HepG2 (cell line): ENCODE measurements around the gene RALY. TPM values are rescaled to one million over a fixed set of nuclear protein-coding genes. Genes with fewer than 3 reads are reported as not detected.

Experiments used
- ATAC-seq: fragments of 200-7000 bp; cut with Tn5 transposase; 3 replicates; pipeline ENCODE4 v1.9.1; 2020; ENCODE audit warnings: mild to moderate bottlenecking, moderate library complexity
- BruUV-seq: library from RNA; stranded (reverse); fragments of 400-500 nt; replicated peaks from 2 replicates; lab custom pipeline; 2021; lab: Mats Ljungman, UMichigan
- CTCF ChIA-PET: fragments of 300-600 bp; formaldehyde crosslinking; extraction: SDS; loops from one replicate; lab custom pipeline; 2021; ENCODE audit warnings: low total read pairs, inconsistent platforms, low intra/inter-chr PET ratio; lab: Yijun Ruan, JAX
- POLR2A ChIA-PET: fragments of 350-600 bp; sonication (Branson Sonifier 250); formaldehyde crosslinking; loops from one replicate; lab custom pipeline; 2020; ENCODE audit warnings: antibody characterized with exemption, inconsistent platforms; lab: Yijun Ruan, JAX
- DNase-seq: peaks from one replicate; pipeline ENCODE4 v3.0.0-alpha.2; 2015; ENCODE audit warnings: low spot score
- FAIRE-seq: peaks from 3 replicates; lab custom pipeline; 2011; peaks lifted over from hg19 to GRCh38; lab: Jason Lieb, UNC
- H2AFZ ChIP-seq: one replicate; pipeline ENCODE4 v1.6.1; 2011; ENCODE audit warnings: low read length, inconsistent platforms
- H3K27ac ChIP-seq: fragments of 300-600 bp; 3 replicates; pipeline ENCODE4 v1.8.0; 2011; ENCODE audit warnings: mixed run types, mild to moderate bottlenecking, mixed read lengths, low read length, inconsistent platforms; ENCODE audit not compliant: insufficient read depth; ENCODE audit errors: extremely low read length
- H3K27me3 ChIP-seq, 2 experiments: fragments of 200-600 bp in 1 of 2; 2 replicates in 1 of 2; 3 replicates in 1 of 2; pipeline versions ENCODE4 v1.6.0 to v1.8.0; 2011; ENCODE audit warnings: low read length in 2 of 2, mild to moderate bottlenecking in 2 of 2, moderate library complexity in 2 of 2, inconsistent platforms in 1 of 2; ENCODE audit not compliant: insufficient read depth in 2 of 2, control insufficient read depth in 1 of 2
- H3K36me3 ChIP-seq, 2 experiments: fragments of 200-600 bp in 1 of 2; replicated peaks in 1 of 2; 2 replicates in 1 of 2; 3 replicates in 1 of 2; pipeline versions ENCODE4 v1.5.1 to v1.8.0; 2011; ENCODE audit warnings: low read length in 2 of 2, inconsistent platforms in 1 of 2; ENCODE audit not compliant: insufficient read depth in 2 of 2, control insufficient read depth in 1 of 2
- H3K4me1 ChIP-seq: 2 replicates; pipeline ENCODE4 v1.5.1; 2012; ENCODE audit warnings: low read length, inconsistent platforms; ENCODE audit not compliant: insufficient read depth
- H3K4me2 ChIP-seq: 2 replicates; pipeline ENCODE4 v1.6.0; 2011; ENCODE audit warnings: low read depth, low read length, inconsistent platforms
- H3K4me3 ChIP-seq, 3 experiments: fragments of 200-600 bp in 1 of 3; sonication (generic), shearing (Covaris generic) in 1 of 3; replicated peaks in 1 of 3; 2 replicates each; pipeline ENCODE4 v1.5.1; 2011 to 2016; ENCODE audit warnings: low read length in 3 of 3, inconsistent platforms in 2 of 3, low read depth in 2 of 3, mild to moderate bottlenecking in 2 of 3, control low read depth in 1 of 3, mixed read lengths in 1 of 3; ENCODE audit not compliant: insufficient read depth in 1 of 3
- H3K79me2 ChIP-seq: one replicate; pipeline ENCODE4 v1.6.1; 2011; ENCODE audit warnings: low read length, inconsistent platforms; ENCODE audit not compliant: insufficient read depth
- H3K9ac ChIP-seq: 2 replicates; pipeline ENCODE4 v1.6.0; 2011; ENCODE audit warnings: mild to moderate bottlenecking, low read depth, low read length, inconsistent platforms; ENCODE audit not compliant: insufficient read depth
- H3K9me3 ChIP-seq: 2 replicates; pipeline ENCODE4 v1.5.1; 2012; ENCODE audit warnings: mild to moderate bottlenecking, low read length
- H4K20me1 ChIP-seq: 2 replicates; pipeline ENCODE4 v1.6.0; 2011; ENCODE audit warnings: inconsistent platforms, mild to moderate bottlenecking, low read length, moderate library complexity; ENCODE audit not compliant: insufficient read depth
- KMT2A ChIP-seq: sonication (generic); formaldehyde crosslinking; IDR thresholded peaks from 2 replicates; pipeline ENCODE4 v1.4.0; 2020; ENCODE audit warnings: missing genetic modification reagents
- PBX2 ChIP-seq: IDR thresholded peaks from 2 replicates; pipeline ENCODE4 v1.6.1; 2016; ENCODE audit warnings: control low read depth
- SIX1 ChIP-seq: sonication (generic); formaldehyde crosslinking; IDR thresholded peaks from 2 replicates; pipeline ENCODE4 v1.4.0; 2020; ENCODE audit warnings: missing genetic modification reagents, borderline replicate concordance
- ZNF280D ChIP-seq: sonication (generic); formaldehyde crosslinking; IDR thresholded peaks from 2 replicates; pipeline ENCODE4 v1.5.1; 2020; ENCODE audit warnings: mild to moderate bottlenecking, missing genetic modification reagents
- ZNF292 ChIP-seq: sonication (generic); formaldehyde crosslinking; IDR thresholded peaks from 2 replicates; pipeline ENCODE4 v1.8.1; 2022; ENCODE audit warnings: mild to moderate bottlenecking, low read depth, missing genetic modification reagents, borderline replicate concordance
- ZNF33A ChIP-seq: sonication (generic); formaldehyde crosslinking; IDR thresholded peaks from 2 replicates; pipeline ENCODE4 v1.5.1; 2020; ENCODE audit warnings: missing genetic modification reagents, mild to moderate bottlenecking, moderate library complexity, borderline replicate concordance
- ZNF761 ChIP-seq: sonication (generic); formaldehyde crosslinking; conservative IDR thresholded peaks from 2 replicates; pipeline ENCODE4 v1.4.0; 2020; ENCODE audit warnings: mild to moderate bottlenecking, missing genetic modification reagents
- ZSCAN30 ChIP-seq: sonication (generic); formaldehyde crosslinking; IDR thresholded peaks from 2 replicates; pipeline ENCODE4 v1.5.0; 2020; ENCODE audit warnings: mild to moderate bottlenecking, missing genetic modification reagents
- ZUFSP ChIP-seq: sonication (generic); formaldehyde crosslinking; IDR thresholded peaks from 2 replicates; pipeline ENCODE4 v1.9.0; 2021; ENCODE audit warnings: missing genetic modification reagents, mild to moderate bottlenecking, borderline replicate concordance
- WGBS: methylation state at CpG from one replicate; pipeline ENCODE4 v1.1.6; 2017; ENCODE audit warnings: low lambda C conversion rate; 5-methylcytosine and 5-hydroxymethylcytosine counted together
- in situ Hi-C: cut with HindIII; loops from 2 replicates; pipeline ENCODE4 v1.10.0; 2017; ENCODE audit warnings: low pct_unique_long_range_greater_than_20kb; ENCODE audit not compliant: extremely low pct_ligation_motif_present
- intact Hi-C: fragments of 100-400 bp; cut with micrococcal nuclease; formaldehyde crosslinking; loops from one replicate; pipeline ENCODE4 v1.10.0; 2022; ENCODE audit not compliant: unreplicated experiment
- polyA plus RNA-seq, 8 experiments: library from polyadenylated mRNA; depleted of rRNA in 3 of 8; stranded (reverse) in 7 of 8; unstranded in 1 of 8; fragments of >200 nt; fragmentation: Illumina TruSeq in 4 of 8; extraction: Trizol in 4 of 8; gene quantifications; 2 replicates each; pipeline versions ENCODE4 v1.2.1 to v1.2.3, GENCODE V29; 2011 to 2016; ENCODE audit warnings: low read depth in 4 of 8, missing spikeins in 1 of 8, mixed read lengths in 1 of 8; ENCODE audit not compliant: insufficient read depth in 1 of 8
- total RNA-seq, 5 experiments: library from RNA; depleted of rRNA; stranded (reverse); fragments of >200 nt; fragmentation: Illumina TruSeq; extraction: Trizol; gene quantifications; 2 replicates each; pipeline ENCODE4 v1.2.3, GENCODE V29; 2016; ENCODE audit warnings: low read depth in 1 of 5

Gene RALY
- total and polyA plus RNA-seq, 2 of the 13 experiments (the other 11 are each of a cell fraction or from before 2014, with no cell fraction given): 178 to 186 TPM

GRCh38 chr20:34037767-34038166, 44.1 kb downstream of the RALY start:
- H3K9me3 ChIP-seq: no peaks in the 10 kb centered on the region
- no peak overlapping the region for H3K4me2 ChIP-seq
- H3K27ac ChIP-seq: no peak overlapping the region
- H3K4me1 ChIP-seq: peaks cover 29% of the 10 kb centered on the region
- peaks cover 33% of the 10 kb centered on the region for H4K20me1 ChIP-seq
- no TSS peak for BruUV-seq
- intact Hi-C loops (loop anchor here (5.0 kb wide), 1 partner anchor 45 kb away; the partner anchor contains the start of gene RALY), in situ Hi-C loops (no loop called here)
- no peak overlapping the region for H2AFZ ChIP-seq
- no peaks in the 10 kb centered on the region for H3K27me3 ChIP-seq
- no peak for TF ChIP-seq ZNF292 (CRISPR knock-in tag)
- TF ChIP-seq PBX2 (CRISPR knock-in tag): 0 out of 2 replicates have a peak, but pooled peaks have one; percentile 2
- TF ChIP-seq ZSCAN30 (CRISPR knock-in tag): 0 out of 2 replicates have a peak, but pooled peaks have one; percentile 45
- POLR2A ChIA-PET: interaction anchor here (0.6 to 0.7 kb wide), 2 partner anchors 12 to 45 kb away, joined by 3 to 4 read pairs; no protein-coding TSS in a partner anchor
- ATAC-seq (no peak), DNase-seq (no peak), FAIRE-seq (no peak)
- H3K4me3 ChIP-seq: no peak overlapping the region
- H3K36me3 ChIP-seq: peaks cover 17 to 54% of the 10 kb centered on the region in 2 experiments
- CTCF ChIA-PET: no interaction called here
- WGBS: 94% methylated on average over 2 of the region's 2 CpGs
- peaks cover 87% of the 10 kb centered on the region for H3K79me2 ChIP-seq
- H3K9ac ChIP-seq: no peak overlapping the region

GRCh38 chr20:34040300-34040995, 46.7 kb downstream of the RALY start:
- peaks cover 52% of the 10 kb centered on the region for H4K20me1 ChIP-seq
- TF ChIP-seq ZUFSP: no peak
- no peak for TF ChIP-seq ZNF33A (CRISPR knock-in tag)
- no peak for TF ChIP-seq ZNF761
- TF ChIP-seq KMT2A: no peak
- TF ChIP-seq ZNF280D (CRISPR knock-in tag): no peak
- no peak for TF ChIP-seq SIX1
- TF ChIP-seq, all 625 proteins: peak for 0
- no peak for ATAC-seq

More at GRCh38 chr20:34040300-34040995, 46.7 kb downstream of the RALY start:
- Histone ChIP-seq H3K36me3 (peaks cover 6 to 40% of the 10 kb centered on the region in 2 experiments), H3K27ac (no peak overlapping the region), H3K4me3 (no peak overlapping the region), H3K4me1 (peaks cover 50% of the 10 kb centered on the region), H3K27me3 (no peaks in the 10 kb centered on the region), H3K79me2 (peaks cover 96% of the 10 kb centered on the region), H2AFZ (no peak overlapping the region), H3K9me3 (no peaks in the 10 kb centered on the region), H3K4me2 (no peak overlapping the region), H3K9ac (no peak overlapping the region)
- ChIA-PET CTCF (no interaction called here), POLR2A (no interaction called here)
- DNase-seq: no peak
- BruUV-seq: no TSS peak
- no peak for FAIRE-seq
- intact Hi-C loops (no loop called here), in situ Hi-C loops (no loop called here)
- WGBS: 97% methylated on average over 9 of the region's 9 CpGs
